PFSK-1 (cell line): ENCODE results near the gene PRRT4.

Source experiments
- FOXP2 ChIP-seq: optimal IDR thresholded peaks from 2 replicates; pipeline ENCODE3; 2011; ENCODE audit warnings: borderline replicate concordance, control low read depth, inconsistent platforms; ENCODE audit not compliant: insufficient read depth; ENCODE audit errors: extremely low read length, extremely low read depth
- POLR2AphosphoS5 ChIP-seq: IDR thresholded peaks from 2 replicates; pipeline ENCODE4 v1.6.1; 2012; ENCODE audit warnings: low read depth, mild to moderate bottlenecking, control low read depth, low read length, moderate library complexity
- SIN3A ChIP-seq: IDR thresholded peaks from 2 replicates; pipeline ENCODE4 v1.6.1; 2012; ENCODE audit warnings: mild to moderate bottlenecking, low read length, moderate library complexity, borderline replicate concordance; ENCODE audit not compliant: insufficient read depth
- TAF1 ChIP-seq: IDR thresholded peaks from 2 replicates; pipeline ENCODE4 v1.6.1; 2012; ENCODE audit warnings: low read length, control low read depth, borderline replicate concordance; ENCODE audit not compliant: insufficient read depth
- TF ChIP-seq, protein P1 (sequence below), 2 experiments: IDR thresholded peaks; 2 replicates each; pipeline versions ENCODE4 v1.6.1 to v1.8.0; 2011 to 2012; ENCODE audit warnings: low read depth in 2 of 2, low read length in 2 of 2, control low read depth in 1 of 2, inconsistent platforms in 1 of 2, mild to moderate bottlenecking in 1 of 2, moderate library complexity in 1 of 2; ENCODE audit not compliant: insufficient read depth in 1 of 2

The PRRT4 gene

DNA sequence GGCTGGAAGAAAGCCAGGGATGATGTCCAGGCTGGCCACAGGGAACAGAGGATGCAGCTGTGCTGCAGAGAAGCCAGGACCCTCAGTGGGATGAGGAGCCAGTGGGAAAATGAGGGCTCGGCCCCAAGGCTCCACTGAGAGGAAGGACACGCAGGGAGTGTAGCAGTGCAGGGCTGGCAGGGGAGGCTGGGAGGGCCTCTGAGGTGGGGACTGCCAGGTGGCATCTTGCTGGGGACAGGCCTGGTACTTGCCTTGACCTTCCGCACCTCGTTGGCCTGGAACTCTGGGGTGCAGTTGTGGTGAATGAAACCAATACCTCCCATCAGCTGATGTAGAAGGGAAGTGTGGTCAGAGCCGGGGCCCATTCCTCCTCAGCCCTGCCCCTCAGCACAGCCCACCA lies 39.1 kb upstream of the PRRT4 start:
- TF ChIP-seq, protein P1, sequence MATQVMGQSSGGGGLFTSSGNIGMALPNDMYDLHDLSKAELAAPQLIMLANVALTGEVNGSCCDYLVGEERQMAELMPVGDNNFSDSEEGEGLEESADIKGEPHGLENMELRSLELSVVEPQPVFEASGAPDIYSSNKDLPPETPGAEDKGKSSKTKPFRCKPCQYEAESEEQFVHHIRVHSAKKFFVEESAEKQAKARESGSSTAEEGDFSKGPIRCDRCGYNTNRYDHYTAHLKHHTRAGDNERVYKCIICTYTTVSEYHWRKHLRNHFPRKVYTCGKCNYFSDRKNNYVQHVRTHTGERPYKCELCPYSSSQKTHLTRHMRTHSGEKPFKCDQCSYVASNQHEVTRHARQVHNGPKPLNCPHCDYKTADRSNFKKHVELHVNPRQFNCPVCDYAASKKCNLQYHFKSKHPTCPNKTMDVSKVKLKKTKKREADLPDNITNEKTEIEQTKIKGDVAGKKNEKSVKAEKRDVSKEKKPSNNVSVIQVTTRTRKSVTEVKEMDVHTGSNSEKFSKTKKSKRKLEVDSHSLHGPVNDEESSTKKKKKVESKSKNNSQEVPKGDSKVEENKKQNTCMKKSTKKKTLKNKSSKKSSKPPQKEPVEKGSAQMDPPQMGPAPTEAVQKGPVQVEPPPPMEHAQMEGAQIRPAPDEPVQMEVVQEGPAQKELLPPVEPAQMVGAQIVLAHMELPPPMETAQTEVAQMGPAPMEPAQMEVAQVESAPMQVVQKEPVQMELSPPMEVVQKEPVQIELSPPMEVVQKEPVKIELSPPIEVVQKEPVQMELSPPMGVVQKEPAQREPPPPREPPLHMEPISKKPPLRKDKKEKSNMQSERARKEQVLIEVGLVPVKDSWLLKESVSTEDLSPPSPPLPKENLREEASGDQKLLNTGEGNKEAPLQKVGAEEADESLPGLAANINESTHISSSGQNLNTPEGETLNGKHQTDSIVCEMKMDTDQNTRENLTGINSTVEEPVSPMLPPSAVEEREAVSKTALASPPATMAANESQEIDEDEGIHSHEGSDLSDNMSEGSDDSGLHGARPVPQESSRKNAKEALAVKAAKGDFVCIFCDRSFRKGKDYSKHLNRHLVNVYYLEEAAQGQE (IDR thresholded peaks at IDR 0.05; ENCODE audit: insufficient read depth in 1 of 2, low read depth in 2 of 2, low read length in 2 of 2) = no peak
- no peak for TF ChIP-seq SIN3A
- no peak for TF ChIP-seq TAF1
- TF ChIP-seq FOXP2 = no peak
- TF ChIP-seq POLR2AphosphoS5 = no peak

GRCh38 chr7:128399991-128400390 lies 38.5 kb upstream of the PRRT4 start:
- TF ChIP-seq SIN3A (no peak), TAF1 (no peak), POLR2AphosphoS5 (no peak), FOXP2 (no peak)
- TF ChIP-seq, protein P1 (IDR thresholded peaks at IDR 0.05; ENCODE audit: insufficient read depth in 1 of 2, low read depth in 2 of 2, low read length in 2 of 2) = no peak

GRCh38 chr7:128398841-128399135 lies 37.3 kb upstream of the PRRT4 start:
- TF ChIP-seq FOXP2 (no peak), TAF1 (no peak), SIN3A (no peak), POLR2AphosphoS5 (no peak)
- TF ChIP-seq, protein P1 (IDR thresholded peaks at IDR 0.05; ENCODE audit: insufficient read depth in 1 of 2, low read depth in 2 of 2, low read length in 2 of 2) = no peak

- TF ChIP-seq POLR2AphosphoS5 (no peak), FOXP2 (no peak), TAF1 (no peak), SIN3A (no peak)
These were observed 36.7 kb upstream of the PRRT4 start for GRCh38 chr7:128398016-128398840.

DNA sequence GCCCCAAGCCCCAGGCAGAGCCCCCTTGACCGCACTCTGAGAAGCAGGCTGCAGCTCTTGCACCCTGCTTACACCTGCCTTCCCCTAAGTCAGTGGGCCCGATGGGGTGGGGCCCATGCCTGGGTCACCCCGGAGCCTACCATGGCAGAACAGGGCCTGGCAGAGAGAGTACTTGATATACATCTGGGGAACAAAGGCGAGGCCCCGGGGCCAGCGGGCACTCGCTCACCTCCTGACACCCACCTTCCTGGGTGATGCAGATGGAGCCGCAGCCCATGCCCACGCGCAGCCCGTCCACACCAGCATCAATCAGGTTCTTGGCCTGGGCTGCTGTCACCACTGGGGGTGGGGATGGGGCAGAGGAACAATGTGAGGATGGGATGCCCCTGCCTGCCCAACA lies 34.9 kb upstream of the PRRT4 start:
- TF ChIP-seq SIN3A = no peak
- TF ChIP-seq, protein P1 (IDR thresholded peaks at IDR 0.05; ENCODE audit: insufficient read depth in 1 of 2, low read depth in 2 of 2, low read length in 2 of 2) = no peak
- TF ChIP-seq TAF1 = no peak
- no peak for TF ChIP-seq POLR2AphosphoS5
- no peak for TF ChIP-seq FOXP2
